ENCODE results near the gene PCDHGA12.

Gene PCDHGA12

DNA sequence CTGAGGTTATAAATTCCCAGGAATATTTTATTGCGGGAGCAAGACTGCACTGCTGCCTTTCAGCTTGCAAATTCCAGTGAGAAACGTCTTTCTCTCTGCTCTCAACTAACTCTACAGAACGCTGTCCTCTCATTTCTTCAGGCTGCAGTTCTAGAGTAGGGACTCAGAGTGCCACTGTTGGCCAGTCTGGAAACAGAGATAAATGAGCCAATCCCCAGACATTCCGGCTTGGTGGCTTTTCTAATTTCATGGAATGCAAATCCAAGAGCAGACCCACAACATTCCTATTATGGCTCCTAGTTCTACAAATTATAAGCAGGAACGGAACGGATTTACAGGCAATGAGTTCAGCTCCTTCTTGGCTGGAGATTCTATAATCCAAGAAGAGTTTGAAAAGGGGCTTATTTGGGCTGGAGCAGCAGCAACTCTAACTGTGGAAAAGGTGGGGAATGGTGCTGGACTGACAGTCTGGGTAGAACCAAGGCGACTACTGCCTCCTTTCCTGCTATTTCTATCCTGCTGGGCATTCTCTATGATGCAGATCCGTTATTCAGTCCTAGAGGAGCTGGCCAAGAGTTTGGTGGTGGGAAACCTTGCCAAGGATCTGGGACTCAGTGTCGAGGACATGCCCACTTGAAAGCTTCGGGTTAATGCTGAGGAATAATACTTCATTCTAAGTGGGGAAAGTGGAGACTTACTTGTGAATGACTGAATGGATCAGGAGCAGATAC lies 9.3 kb downstream of the PCDHGA12 start:
- DNase-seq (ENCODE audit: low read depth), result no peak
- TF ChIP-seq, protein P1, sequence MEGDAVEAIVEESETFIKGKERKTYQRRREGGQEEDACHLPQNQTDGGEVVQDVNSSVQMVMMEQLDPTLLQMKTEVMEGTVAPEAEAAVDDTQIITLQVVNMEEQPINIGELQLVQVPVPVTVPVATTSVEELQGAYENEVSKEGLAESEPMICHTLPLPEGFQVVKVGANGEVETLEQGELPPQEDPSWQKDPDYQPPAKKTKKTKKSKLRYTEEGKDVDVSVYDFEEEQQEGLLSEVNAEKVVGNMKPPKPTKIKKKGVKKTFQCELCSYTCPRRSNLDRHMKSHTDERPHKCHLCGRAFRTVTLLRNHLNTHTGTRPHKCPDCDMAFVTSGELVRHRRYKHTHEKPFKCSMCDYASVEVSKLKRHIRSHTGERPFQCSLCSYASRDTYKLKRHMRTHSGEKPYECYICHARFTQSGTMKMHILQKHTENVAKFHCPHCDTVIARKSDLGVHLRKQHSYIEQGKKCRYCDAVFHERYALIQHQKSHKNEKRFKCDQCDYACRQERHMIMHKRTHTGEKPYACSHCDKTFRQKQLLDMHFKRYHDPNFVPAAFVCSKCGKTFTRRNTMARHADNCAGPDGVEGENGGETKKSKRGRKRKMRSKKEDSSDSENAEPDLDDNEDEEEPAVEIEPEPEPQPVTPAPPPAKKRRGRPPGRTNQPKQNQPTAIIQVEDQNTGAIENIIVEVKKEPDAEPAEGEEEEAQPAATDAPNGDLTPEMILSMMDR (IDR thresholded peaks at IDR 0.05; ENCODE audit: low read depth, low read length, missing control alignments), result no peak
- no peak overlapping the region for H3K4me3 ChIP-seq (ENCODE audit: low read depth, low read length)

DNA sequence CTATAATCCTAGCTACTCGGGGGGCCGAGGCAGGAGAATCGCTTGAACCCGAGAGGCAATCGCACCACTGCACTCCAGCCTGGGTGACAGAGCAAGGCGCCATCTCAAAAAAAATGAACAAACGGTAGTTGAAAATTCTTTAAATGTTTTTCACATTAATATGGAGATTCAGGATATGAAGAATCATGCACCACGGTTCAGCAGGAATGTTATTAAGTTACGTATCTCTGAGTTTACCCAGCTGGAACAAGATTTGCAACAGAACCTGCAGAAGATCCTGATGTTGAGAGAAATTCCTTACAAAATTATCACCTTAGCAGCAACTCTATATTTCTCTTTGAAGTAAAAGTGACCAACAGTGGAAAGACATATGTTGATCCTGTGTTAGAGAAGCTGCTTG lies 10.0 kb downstream of the PCDHGA12 start:
- TF ChIP-seq, protein P1 (IDR thresholded peaks at IDR 0.05; ENCODE audit: low read depth, low read length, missing control alignments), result no peak
- DNase-seq (ENCODE audit: low read depth), result no peak
- H3K4me3 ChIP-seq (ENCODE audit: low read depth, low read length), result no peak overlapping the region

DNA sequence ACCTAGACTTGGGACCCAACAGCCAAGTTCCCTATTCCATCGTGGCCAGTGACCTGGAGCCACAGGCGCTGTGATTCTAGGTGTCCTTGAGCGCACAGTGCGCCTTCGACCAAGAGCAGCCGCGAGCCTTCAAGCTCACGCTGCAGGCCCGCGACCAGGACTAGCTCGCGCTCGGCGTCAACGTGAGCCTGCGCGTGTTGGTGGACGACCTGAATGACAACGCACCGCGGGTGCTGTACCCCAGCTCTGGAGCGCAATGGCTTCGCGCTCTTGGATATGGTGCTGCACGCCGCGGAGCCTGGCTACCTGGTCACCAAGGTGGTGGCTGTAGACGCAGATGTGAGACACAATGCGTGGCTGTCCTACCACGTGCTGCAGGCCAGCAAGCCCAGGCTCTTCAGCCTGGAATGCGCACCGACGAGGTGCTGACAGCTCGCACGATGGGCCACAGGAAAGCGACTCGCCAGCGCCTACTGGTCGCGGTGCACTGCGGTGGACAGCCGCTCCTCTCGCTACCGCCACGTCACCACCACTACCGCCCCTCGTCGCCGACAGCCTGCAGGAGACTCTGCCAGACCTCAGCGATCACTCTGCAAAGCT lies 11.4 kb downstream of the PCDHGA12 start:
- H3K4me3 ChIP-seq (ENCODE audit: low read depth, low read length), result no peak overlapping the region
- TF ChIP-seq, protein P1 (IDR thresholded peaks at IDR 0.05; ENCODE audit: low read depth, low read length, missing control alignments), result no peak
- no peak for DNase-seq (ENCODE audit: low read depth)

DNA sequence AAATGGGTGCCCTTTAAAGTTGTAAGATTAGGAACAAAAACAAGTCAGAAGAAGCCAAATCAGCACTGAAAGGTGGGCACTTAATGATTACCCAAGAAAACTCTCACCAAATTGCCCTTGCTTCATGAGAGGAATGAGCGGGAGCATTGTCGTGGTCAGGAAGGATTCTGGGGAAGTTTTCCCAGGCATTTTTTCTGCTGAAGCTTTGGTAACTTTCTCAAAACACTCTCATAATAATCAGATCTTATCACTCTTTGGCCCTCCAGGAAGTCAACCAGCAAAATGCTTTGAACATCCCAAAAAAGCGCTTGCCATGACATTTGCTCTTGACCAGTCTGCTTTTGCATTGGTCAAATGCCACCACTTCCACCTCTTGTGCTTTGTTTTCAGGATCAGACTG lies 35.0 kb downstream of the PCDHGA12 start:
- TF ChIP-seq, protein P1 (IDR thresholded peaks at IDR 0.05; ENCODE audit: low read depth, low read length, missing control alignments), result no peak
- DNase-seq (ENCODE audit: low read depth), result no peak
- no peak overlapping the region for H3K4me3 ChIP-seq (ENCODE audit: low read depth, low read length)

DNA sequence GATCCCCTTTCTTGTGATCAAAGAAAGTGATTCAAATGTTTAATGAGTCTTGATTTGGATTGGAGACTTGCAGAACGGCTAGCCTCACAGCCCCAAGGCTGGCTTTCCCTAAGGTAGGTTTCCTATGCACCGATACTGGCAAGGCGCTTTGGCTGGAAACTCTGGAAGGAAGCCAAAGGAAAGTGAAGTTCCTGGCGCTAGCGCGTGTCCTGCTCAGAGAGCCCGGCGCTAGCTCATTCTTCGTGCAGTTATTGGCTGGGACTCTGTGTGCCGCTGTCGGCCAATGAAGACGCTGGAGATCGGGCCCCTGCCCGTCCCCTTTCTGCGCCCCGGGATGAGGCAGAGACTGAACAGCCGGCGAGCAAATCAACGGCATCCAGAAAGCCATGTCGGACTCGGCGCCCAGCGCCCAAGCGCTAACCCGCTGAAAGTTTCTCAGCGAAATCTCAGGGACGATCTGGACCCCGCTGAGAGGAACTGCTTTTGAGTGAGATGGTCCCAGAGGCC lies 45.4 kb downstream of the PCDHGA12 start, which contains the start of gene PCDHGC3:
TSS of gene PCDHGC3 (plus strand) at position 342 of the 507 bp plus-strand sequence. CDS start at position 493, 151 bp downstream.
- peak; percentile 62 for DNase-seq (ENCODE audit: low read depth)
- peak within 1 kb of the TSS; percentile 74 for H3K4me3 ChIP-seq (ENCODE audit: low read depth, low read length)
- TF ChIP-seq, protein P1 (IDR thresholded peaks at IDR 0.05; ENCODE audit: low read depth, low read length, missing control alignments), result peak; percentile 55

DNA sequence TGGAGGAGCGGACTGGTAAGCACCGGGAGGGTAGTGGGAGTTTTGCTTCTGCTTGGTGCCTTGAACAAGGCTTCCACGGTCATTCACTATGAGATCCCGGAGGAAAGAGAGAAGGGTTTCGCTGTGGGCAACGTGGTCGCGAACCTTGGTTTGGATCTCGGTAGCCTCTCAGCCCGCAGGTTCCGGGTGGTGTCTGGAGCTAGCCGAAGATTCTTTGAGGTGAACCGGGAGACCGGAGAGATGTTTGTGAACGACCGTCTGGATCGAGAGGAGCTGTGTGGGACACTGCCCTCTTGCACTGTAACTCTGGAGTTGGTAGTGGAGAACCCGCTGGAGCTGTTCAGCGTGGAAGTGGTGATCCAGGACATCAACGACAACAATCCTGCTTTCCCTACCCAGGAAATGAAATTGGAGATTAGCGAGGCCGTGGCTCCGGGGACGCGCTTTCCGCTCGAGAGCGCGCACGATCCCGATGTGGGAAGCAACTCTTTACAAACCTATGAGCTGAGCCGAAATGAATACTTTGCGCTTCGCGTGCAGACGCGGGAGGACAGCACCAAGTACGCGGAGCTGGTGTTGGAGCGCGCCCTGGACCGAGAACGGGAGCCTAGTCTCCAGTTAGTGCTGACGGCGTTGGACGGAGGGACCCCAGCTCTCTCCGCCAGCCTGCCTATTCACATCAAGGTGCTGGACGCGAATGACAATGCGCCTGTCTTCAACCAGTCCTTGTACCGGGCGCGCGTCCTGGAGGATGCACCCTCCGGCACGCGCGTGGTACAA lies 46.0 kb downstream of the PCDHGA12 start:
- peak overlapping the region; percentile 74 for H3K4me3 ChIP-seq (ENCODE audit: low read depth, low read length)
- no peak for DNase-seq (ENCODE audit: low read depth)
- TF ChIP-seq, protein P1 (IDR thresholded peaks at IDR 0.05; ENCODE audit: low read depth, low read length, missing control alignments), result no peak
